Metanephros (tissue), 2 donors: ENCODE measurements around the gene CT47A7. TPM values are rescaled to one million over a fixed set of nuclear protein-coding genes. Genes with fewer than 3 reads are reported as not detected.

Source experiments
- small RNA-seq: library from RNA; depleted of rRNA; stranded (forward); fragments of <200 nt; gene quantifications from one replicate; pipeline ENCODE3, GENCODE V24; 2014; ENCODE audit warnings: low replicate concordance
- total RNA-seq: library from RNA; depleted of rRNA; stranded (reverse); fragments of >200 nt; gene quantifications from one replicate; pipeline ENCODE4 v1.2.3, GENCODE V29; 2014

The CT47A7 gene
- total RNA-seq: not detected

DNA sequence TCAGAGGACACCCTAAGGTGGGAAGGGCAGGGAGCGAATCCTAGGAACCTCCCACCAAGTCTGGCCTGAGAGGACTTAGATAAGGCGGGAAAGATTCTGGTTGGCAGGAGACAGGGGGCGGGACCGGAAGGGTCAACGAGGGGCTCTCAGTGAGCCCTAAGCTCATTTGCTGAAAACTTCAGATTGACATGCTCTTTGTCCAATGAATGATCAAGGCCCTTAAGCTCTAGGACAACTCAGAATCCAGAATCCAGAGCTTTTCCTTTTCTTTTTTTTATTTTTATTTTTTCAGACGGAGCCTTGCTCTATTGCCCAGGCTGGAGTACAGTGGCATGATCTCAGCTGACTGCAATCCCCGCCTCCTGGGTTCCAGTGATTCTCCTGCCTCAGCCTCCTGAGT is at the start of gene CT47A7:
Gene CT47A7, minus strand, starts transcription at position 101 of the 400 bp plus-strand sequence. CDS start 255 bp downstream, outside the sequence.

DNA sequence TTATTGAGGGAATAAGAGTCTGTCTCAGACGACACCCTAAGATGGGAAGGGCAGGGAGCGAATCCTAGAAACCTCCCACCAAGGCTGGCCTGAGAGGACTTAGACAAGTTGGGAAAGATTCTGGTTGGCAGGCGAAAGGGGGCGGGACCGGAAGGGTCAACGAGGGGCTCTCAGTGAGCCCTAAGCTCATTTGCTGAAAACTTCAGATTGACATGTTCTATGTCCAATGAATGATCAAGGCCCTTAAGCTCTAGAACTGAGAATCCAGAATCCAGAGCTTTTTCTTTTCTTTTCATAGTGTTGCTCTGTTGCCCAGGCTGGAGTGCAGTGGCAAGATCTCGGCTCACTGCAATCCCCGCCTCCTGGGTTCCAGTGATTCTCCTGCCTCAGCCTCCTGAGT is 29.3 kb upstream of the CT47A7 start, which contains the start of gene CT47A1:
Gene CT47A1, minus strand, starts transcription at position 101 of the 400 bp plus-strand sequence. CDS start 231 bp downstream, outside the sequence.

Small RNA genes within 50 kb of the gene (small RNA-seq; reads per million reads assigned to genes)
- not detected for gene AL670379.1
- not detected for gene AL670379.10
- not detected for gene AL670379.11
- gene AL670379.12: not detected
- gene AL670379.2: not detected
- not detected for gene AL670379.3
- not detected for gene AL670379.4
- gene AL670379.5: not detected
- gene AL670379.6: not detected
- not detected for gene AL670379.7
- gene AL670379.8: not detected
- not detected for gene AL670379.9

Other genes with a start within 250 kb of the CT47A7 start
- not detected for gene CT47B1, start 80.7 kb downstream of the CT47A7 start, total RNA-seq
- not detected for gene CT47A11, start 19.4 kb downstream of the CT47A7 start, total RNA-seq
- gene CT47A10, start 14.6 kb downstream of the CT47A7 start, total RNA-seq: not detected
- gene CT47A9, start 9.7 kb downstream of the CT47A7 start, total RNA-seq: not detected
- gene CT47A8, start 4.9 kb downstream of the CT47A7 start, total RNA-seq: not detected
- gene CT47A6, start 4.9 kb upstream of the CT47A7 start, total RNA-seq: not detected
- not detected for gene CT47A5, start 9.7 kb upstream of the CT47A7 start, total RNA-seq
- not detected for gene CT47A4, start 14.6 kb upstream of the CT47A7 start, total RNA-seq
- not detected for gene CT47A3, start 19.5 kb upstream of the CT47A7 start, total RNA-seq
- not detected for gene CT47A2, start 24.3 kb upstream of the CT47A7 start, total RNA-seq
- gene CT47A1, start 29.2 kb upstream of the CT47A7 start, total RNA-seq: not detected
- 2.3 TPM for gene GLUD2, start 91.0 kb upstream of the CT47A7 start, total RNA-seq